HepG2 (cell line): ENCODE data around the gene BAHCC1. TPM values are rescaled to one million over a fixed set of nuclear protein-coding genes. Genes with fewer than 3 reads are reported as not detected.

ENCODE experiments used
- ATAC-seq: fragments of 200-7000 bp; cut with Tn5 transposase; 3 replicates; pipeline ENCODE4 v1.9.1; 2020; ENCODE audit warnings: mild to moderate bottlenecking, moderate library complexity
- BruUV-seq: library from RNA; stranded (reverse); fragments of 400-500 nt; replicated peaks from 2 replicates; lab custom pipeline; 2021; lab: Mats Ljungman, UMichigan
- CTCF ChIA-PET: fragments of 300-600 bp; formaldehyde crosslinking; extraction: SDS; loops from one replicate; lab custom pipeline; 2021; ENCODE audit warnings: low total read pairs, inconsistent platforms, low intra/inter-chr PET ratio; lab: Yijun Ruan, JAX
- POLR2A ChIA-PET: fragments of 350-600 bp; sonication (Branson Sonifier 250); formaldehyde crosslinking; loops from one replicate; lab custom pipeline; 2020; ENCODE audit warnings: antibody characterized with exemption, inconsistent platforms; lab: Yijun Ruan, JAX
- DNase-seq: peaks from one replicate; pipeline ENCODE4 v3.0.0-alpha.2; 2015; ENCODE audit warnings: low spot score
- FAIRE-seq: peaks from 3 replicates; lab custom pipeline; 2011; peaks lifted over from hg19 to GRCh38; lab: Jason Lieb, UNC
- H2AFZ ChIP-seq: one replicate; pipeline ENCODE4 v1.6.1; 2011; ENCODE audit warnings: low read length, inconsistent platforms
- H3K27ac ChIP-seq: fragments of 300-600 bp; 3 replicates; pipeline ENCODE4 v1.8.0; 2011; ENCODE audit warnings: mixed run types, mild to moderate bottlenecking, mixed read lengths, low read length, inconsistent platforms; ENCODE audit not compliant: insufficient read depth; ENCODE audit errors: extremely low read length
- H3K27me3 ChIP-seq, 2 experiments: fragments of 200-600 bp in 1 of 2; 2 replicates in 1 of 2; 3 replicates in 1 of 2; pipeline versions ENCODE4 v1.6.0 to v1.8.0; 2011; ENCODE audit warnings: low read length in 2 of 2, mild to moderate bottlenecking in 2 of 2, moderate library complexity in 2 of 2, inconsistent platforms in 1 of 2; ENCODE audit not compliant: insufficient read depth in 2 of 2, control insufficient read depth in 1 of 2
- H3K36me3 ChIP-seq, 2 experiments: fragments of 200-600 bp in 1 of 2; replicated peaks in 1 of 2; 2 replicates in 1 of 2; 3 replicates in 1 of 2; pipeline versions ENCODE4 v1.5.1 to v1.8.0; 2011; ENCODE audit warnings: low read length in 2 of 2, inconsistent platforms in 1 of 2; ENCODE audit not compliant: insufficient read depth in 2 of 2, control insufficient read depth in 1 of 2
- H3K4me1 ChIP-seq: 2 replicates; pipeline ENCODE4 v1.5.1; 2012; ENCODE audit warnings: low read length, inconsistent platforms; ENCODE audit not compliant: insufficient read depth
- H3K4me2 ChIP-seq: 2 replicates; pipeline ENCODE4 v1.6.0; 2011; ENCODE audit warnings: low read depth, low read length, inconsistent platforms
- H3K4me3 ChIP-seq, 3 experiments: fragments of 200-600 bp in 1 of 3; sonication (generic), shearing (Covaris generic) in 1 of 3; replicated peaks in 1 of 3; 2 replicates each; pipeline ENCODE4 v1.5.1; 2011 to 2016; ENCODE audit warnings: low read length in 3 of 3, inconsistent platforms in 2 of 3, low read depth in 2 of 3, mild to moderate bottlenecking in 2 of 3, control low read depth in 1 of 3, mixed read lengths in 1 of 3; ENCODE audit not compliant: insufficient read depth in 1 of 3
- H3K79me2 ChIP-seq: one replicate; pipeline ENCODE4 v1.6.1; 2011; ENCODE audit warnings: low read length, inconsistent platforms; ENCODE audit not compliant: insufficient read depth
- H3K9ac ChIP-seq: 2 replicates; pipeline ENCODE4 v1.6.0; 2011; ENCODE audit warnings: mild to moderate bottlenecking, low read depth, low read length, inconsistent platforms; ENCODE audit not compliant: insufficient read depth
- H3K9me3 ChIP-seq: 2 replicates; pipeline ENCODE4 v1.5.1; 2012; ENCODE audit warnings: mild to moderate bottlenecking, low read length
- H4K20me1 ChIP-seq: 2 replicates; pipeline ENCODE4 v1.6.0; 2011; ENCODE audit warnings: inconsistent platforms, mild to moderate bottlenecking, low read length, moderate library complexity; ENCODE audit not compliant: insufficient read depth
- CBX1 ChIP-seq: IDR thresholded peaks from one replicate; pipeline ENCODE4 v1.6.1; 2016; ENCODE audit warnings: antibody characterized with exemption, low read depth
- ISL2 ChIP-seq: sonication (generic); formaldehyde crosslinking; IDR thresholded peaks from 2 replicates; pipeline ENCODE4 v1.5.0; 2020; ENCODE audit warnings: missing genetic modification reagents
- MEF2D ChIP-seq: sonication (generic); formaldehyde crosslinking; IDR thresholded peaks from 2 replicates; pipeline ENCODE4 v1.5.1; 2020; ENCODE audit warnings: mild to moderate bottlenecking, missing genetic modification reagents
- NFYB ChIP-seq: sonication (generic); formaldehyde crosslinking; IDR thresholded peaks from 2 replicates; pipeline ENCODE4 v1.4.0; 2020; ENCODE audit warnings: missing genetic modification reagents
- PAWR ChIP-seq: sonication (generic); formaldehyde crosslinking; IDR thresholded peaks from 2 replicates; pipeline ENCODE4 v1.4.0; 2020; ENCODE audit warnings: missing genetic modification reagents, mild to moderate bottlenecking, borderline replicate concordance
- PCBP1 ChIP-seq: fragments of 200-400 bp; formaldehyde crosslinking; IDR thresholded peaks from 2 replicates; pipeline ENCODE4 v1.6.1; 2017; ENCODE audit warnings: mild to moderate bottlenecking, low read depth, low read length, borderline replicate concordance
- SP1 ChIP-seq, 2 experiments: fragments of 450-650 bp in 1 of 2; sonication (generic) in 1 of 2; formaldehyde crosslinking in 1 of 2; IDR thresholded peaks; 2 replicates each; pipeline versions ENCODE4 v1.4.0 to v1.6.1; 2016 to 2020; ENCODE audit warnings: missing genetic modification reagents in 1 of 2
- ZNF574 ChIP-seq: sonication (generic); formaldehyde crosslinking; IDR thresholded peaks from 2 replicates; pipeline ENCODE4 v1.4.0; 2020; ENCODE audit warnings: missing genetic modification reagents
- WGBS: methylation state at CpG from one replicate; pipeline ENCODE4 v1.1.6; 2017; ENCODE audit warnings: low lambda C conversion rate; 5-methylcytosine and 5-hydroxymethylcytosine counted together
- in situ Hi-C: cut with HindIII; loops from 2 replicates; pipeline ENCODE4 v1.10.0; 2017; ENCODE audit warnings: low pct_unique_long_range_greater_than_20kb; ENCODE audit not compliant: extremely low pct_ligation_motif_present
- intact Hi-C: fragments of 100-400 bp; cut with micrococcal nuclease; formaldehyde crosslinking; loops from one replicate; pipeline ENCODE4 v1.10.0; 2022; ENCODE audit not compliant: unreplicated experiment
- polyA plus RNA-seq, 8 experiments: library from polyadenylated mRNA; depleted of rRNA in 3 of 8; stranded (reverse) in 7 of 8; unstranded in 1 of 8; fragments of >200 nt; fragmentation: Illumina TruSeq in 4 of 8; extraction: Trizol in 4 of 8; gene quantifications; 2 replicates each; pipeline versions ENCODE4 v1.2.1 to v1.2.3, GENCODE V29; 2011 to 2016; ENCODE audit warnings: low read depth in 4 of 8, missing spikeins in 1 of 8, mixed read lengths in 1 of 8; ENCODE audit not compliant: insufficient read depth in 1 of 8
- total RNA-seq, 5 experiments: library from RNA; depleted of rRNA; stranded (reverse); fragments of >200 nt; fragmentation: Illumina TruSeq; extraction: Trizol; gene quantifications; 2 replicates each; pipeline ENCODE4 v1.2.3, GENCODE V29; 2016; ENCODE audit warnings: low read depth in 1 of 5
- TF ChIP-seq, protein P1 (sequence below): sonication (generic); formaldehyde crosslinking; conservative IDR thresholded peaks from 2 replicates; pipeline ENCODE4 v1.4.0; 2020; ENCODE audit warnings: missing genetic modification reagents
- TF ChIP-seq, protein P2 (sequence below): sonication (generic); formaldehyde crosslinking; IDR thresholded peaks from 2 replicates; pipeline ENCODE4 v1.4.0; 2020; ENCODE audit warnings: low read depth, missing genetic modification reagents
- TF ChIP-seq, protein P3 (sequence below): sonication (generic); formaldehyde crosslinking; IDR thresholded peaks from 2 replicates; pipeline ENCODE4 v1.4.0; 2020; ENCODE audit warnings: missing genetic modification reagents, borderline replicate concordance

BAHCC1 gene
- total and polyA plus RNA-seq, 2 of the 13 experiments (the other 11 are each of a cell fraction or from before 2014, with no cell fraction given): 1.4 to 1.7 TPM

GRCh38 chr17:81459224-81459623 lies 64.0 kb downstream of the BAHCC1 start:
- ChIA-PET POLR2A (no interaction called here), CTCF (no interaction called here)
- no peak overlapping the region for H2AFZ ChIP-seq
- 82% methylated on average over 26 of the region's 27 CpGs for WGBS
- no peaks in the 10 kb centered on the region; a peak in 1 of 5 replicates for H3K36me3 ChIP-seq
- H3K4me2 ChIP-seq: no peak overlapping the region
- H3K4me1 ChIP-seq: peaks cover 11% of the 10 kb centered on the region
- H4K20me1 ChIP-seq: no peaks in the 10 kb centered on the region
- intact Hi-C loops: no loop called here
- H3K4me3 ChIP-seq: no peak overlapping the region
- FAIRE-seq: no peak
- BruUV-seq: no TSS peak
- H3K9me3 ChIP-seq: no peaks in the 10 kb centered on the region
- no peaks in the 10 kb centered on the region for H3K79me2 ChIP-seq
- ATAC-seq: no peak; the same call in 2 of the 3 replicates
- no peak overlapping the region for H3K9ac ChIP-seq
- in situ Hi-C loops: no loop called here
- no peak for DNase-seq
- no peaks in the 10 kb centered on the region; a peak in 1 of 5 replicates for H3K27me3 ChIP-seq
- no peak overlapping the region for H3K27ac ChIP-seq
- TF ChIP-seq ZNF574 (CRISPR knock-in tag) (no peak), NFYB (CRISPR knock-in tag) (no peak), SP1 (IDR thresholded peaks at IDR 0.05) (no peak), SP1 (CRISPR knock-in tag; IDR thresholded peaks at IDR 0.05) (no peak), CBX1 (no peak), PAWR (CRISPR knock-in tag) (no peak), PCBP1 (no peak), MEF2D (CRISPR knock-in tag) (no peak), ISL2 (CRISPR knock-in tag) (no peak)
- TF ChIP-seq, protein P1, sequence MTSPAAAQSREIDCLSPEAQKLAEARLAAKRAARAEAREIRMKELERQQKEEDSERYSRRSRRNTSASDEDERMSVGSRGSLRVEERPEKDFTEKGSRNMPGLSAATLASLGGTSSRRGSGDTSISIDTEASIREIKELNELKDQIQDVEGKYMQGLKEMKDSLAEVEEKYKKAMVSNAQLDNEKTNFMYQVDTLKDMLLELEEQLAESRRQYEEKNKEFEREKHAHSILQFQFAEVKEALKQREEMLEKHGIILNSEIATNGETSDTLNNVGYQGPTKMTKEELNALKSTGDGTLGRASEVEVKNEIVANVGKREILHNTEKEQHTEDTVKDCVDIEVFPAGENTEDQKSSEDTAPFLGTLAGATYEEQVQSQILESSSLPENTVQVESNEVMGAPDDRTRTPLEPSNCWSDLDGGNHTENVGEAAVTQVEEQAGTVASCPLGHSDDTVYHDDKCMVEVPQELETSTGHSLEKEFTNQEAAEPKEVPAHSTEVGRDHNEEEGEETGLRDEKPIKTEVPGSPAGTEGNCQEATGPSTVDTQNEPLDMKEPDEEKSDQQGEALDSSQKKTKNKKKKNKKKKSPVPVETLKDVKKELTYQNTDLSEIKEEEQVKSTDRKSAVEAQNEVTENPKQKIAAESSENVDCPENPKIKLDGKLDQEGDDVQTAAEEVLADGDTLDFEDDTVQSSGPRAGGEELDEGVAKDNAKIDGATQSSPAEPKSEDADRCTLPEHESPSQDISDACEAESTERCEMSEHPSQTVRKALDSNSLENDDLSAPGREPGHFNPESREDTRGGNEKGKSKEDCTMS: no peak
- TF ChIP-seq, protein P2, sequence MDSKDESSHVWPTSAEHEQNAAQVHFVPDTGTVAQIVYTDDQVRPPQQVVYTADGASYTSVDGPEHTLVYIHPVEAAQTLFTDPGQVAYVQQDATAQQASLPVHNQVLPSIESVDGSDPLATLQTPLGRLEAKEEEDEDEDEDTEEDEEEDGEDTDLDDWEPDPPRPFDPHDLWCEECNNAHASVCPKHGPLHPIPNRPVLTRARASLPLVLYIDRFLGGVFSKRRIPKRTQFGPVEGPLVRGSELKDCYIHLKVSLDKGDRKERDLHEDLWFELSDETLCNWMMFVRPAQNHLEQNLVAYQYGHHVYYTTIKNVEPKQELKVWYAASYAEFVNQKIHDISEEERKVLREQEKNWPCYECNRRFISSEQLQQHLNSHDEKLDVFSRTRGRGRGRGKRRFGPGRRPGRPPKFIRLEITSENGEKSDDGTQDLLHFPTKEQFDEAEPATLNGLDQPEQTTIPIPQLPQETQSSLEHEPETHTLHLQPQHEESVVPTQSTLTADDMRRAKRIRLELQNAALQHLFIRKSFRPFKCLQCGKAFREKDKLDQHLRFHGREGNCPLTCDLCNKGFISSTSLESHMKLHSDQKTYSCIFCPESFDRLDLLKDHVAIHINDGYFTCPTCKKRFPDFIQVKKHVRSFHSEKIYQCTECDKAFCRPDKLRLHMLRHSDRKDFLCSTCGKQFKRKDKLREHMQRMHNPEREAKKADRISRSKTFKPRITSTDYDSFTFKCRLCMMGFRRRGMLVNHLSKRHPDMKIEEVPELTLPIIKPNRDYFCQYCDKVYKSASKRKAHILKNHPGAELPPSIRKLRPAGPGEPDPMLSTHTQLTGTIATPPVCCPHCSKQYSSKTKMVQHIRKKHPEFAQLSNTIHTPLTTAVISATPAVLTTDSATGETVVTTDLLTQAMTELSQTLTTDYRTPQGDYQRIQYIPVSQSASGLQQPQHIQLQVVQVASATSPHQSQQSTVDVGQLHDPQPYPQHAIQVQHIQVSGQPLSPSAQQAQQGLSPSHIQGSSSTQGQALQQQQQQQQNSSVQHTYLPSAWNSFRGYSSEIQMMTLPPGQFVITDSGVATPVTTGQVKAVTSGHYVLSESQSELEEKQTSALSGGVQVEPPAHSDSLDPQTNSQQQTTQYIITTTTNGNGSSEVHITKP (CRISPR knock-in tag): no peak
- TF ChIP-seq, protein P3, sequence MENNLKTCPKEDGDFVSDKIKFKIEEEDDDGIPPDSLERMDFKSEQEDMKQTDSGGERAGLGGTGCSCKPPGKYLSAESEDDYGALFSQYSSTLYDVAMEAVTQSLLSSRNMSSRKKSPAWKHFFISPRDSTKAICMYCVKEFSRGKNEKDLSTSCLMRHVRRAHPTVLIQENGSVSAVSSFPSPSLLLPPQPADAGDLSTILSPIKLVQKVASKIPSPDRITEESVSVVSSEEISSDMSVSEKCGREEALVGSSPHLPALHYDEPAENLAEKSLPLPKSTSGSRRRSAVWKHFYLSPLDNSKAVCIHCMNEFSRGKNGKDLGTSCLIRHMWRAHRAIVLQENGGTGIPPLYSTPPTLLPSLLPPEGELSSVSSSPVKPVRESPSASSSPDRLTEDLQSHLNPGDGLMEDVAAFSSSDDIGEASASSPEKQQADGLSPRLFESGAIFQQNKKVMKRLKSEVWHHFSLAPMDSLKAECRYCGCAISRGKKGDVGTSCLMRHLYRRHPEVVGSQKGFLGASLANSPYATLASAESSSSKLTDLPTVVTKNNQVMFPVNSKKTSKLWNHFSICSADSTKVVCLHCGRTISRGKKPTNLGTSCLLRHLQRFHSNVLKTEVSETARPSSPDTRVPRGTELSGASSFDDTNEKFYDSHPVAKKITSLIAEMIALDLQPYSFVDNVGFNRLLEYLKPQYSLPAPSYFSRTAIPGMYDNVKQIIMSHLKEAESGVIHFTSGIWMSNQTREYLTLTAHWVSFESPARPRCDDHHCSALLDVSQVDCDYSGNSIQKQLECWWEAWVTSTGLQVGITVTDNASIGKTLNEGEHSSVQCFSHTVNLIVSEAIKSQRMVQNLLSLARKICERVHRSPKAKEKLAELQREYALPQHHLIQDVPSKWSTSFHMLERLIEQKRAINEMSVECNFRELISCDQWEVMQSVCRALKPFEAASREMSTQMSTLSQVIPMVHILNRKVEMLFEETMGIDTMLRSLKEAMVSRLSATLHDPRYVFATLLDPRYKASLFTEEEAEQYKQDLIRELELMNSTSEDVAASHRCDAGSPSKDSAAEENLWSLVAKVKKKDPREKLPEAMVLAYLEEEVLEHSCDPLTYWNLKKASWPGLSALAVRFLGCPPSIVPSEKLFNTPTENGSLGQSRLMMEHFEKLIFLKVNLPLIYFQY: no peak
